Measurements from ENCODE around the gene TMEM121. TPM values are rescaled to one million over a fixed set of nuclear protein-coding genes. Genes with fewer than 3 reads are reported as not detected.
"Not testable (repeated sequence)": the region's sequence is repeated elsewhere in the genome, so short reads cannot be mapped to it uniquely, and the experiment has no call there.

Gene TMEM121
- total and polyA plus RNA-seq, 4 experiments from 2014 or later: 5.4 to 9.5 (median 6.4) TPM

GRCh38 chr14:105554523-105554922 lies 28.1 kb downstream of the TMEM121 start:
- H3K9me3 Mint-ChIP-seq: no peaks in the 10 kb centered on the region
- H3K4me3 ChIP-seq (ENCODE audit: low read length in 2 of 2): no peak overlapping the region
- no peak overlapping the region for H3K27ac Mint-ChIP-seq
- H3K36me3 Mint-ChIP-seq: no peaks in the 10 kb centered on the region
- H3K4me3 Mint-ChIP-seq: no peak overlapping the region
- peaks cover 0 to 1% (median 0%) of the 10 kb centered on the region in 4 donors for H3K4me1 Mint-ChIP-seq
- DNase-seq: no peak
- no peaks in the 10 kb centered on the region for H3K36me3 ChIP-seq (ENCODE audit: insufficient read depth, low read length)
- no peaks in the 10 kb centered on the region for H3K9me3 ChIP-seq (ENCODE audit: control insufficient read depth in 1 of 2, low read length in 2 of 2)
- peaks cover 5 to 24% of the 10 kb centered on the region in 2 donors for H3K27me3 Mint-ChIP-seq
- H3K27me3 ChIP-seq (ENCODE audit: insufficient read depth, low read length): no peaks in the 10 kb centered on the region
- intact Hi-C loops (cut with micrococcal nuclease): no loop called here
- no peaks in the 10 kb centered on the region for H3K4me1 ChIP-seq (ENCODE audit: insufficient read depth, low read length)
- no peak overlapping the region for H3K27ac ChIP-seq (ENCODE audit: low read depth, low read length)
- CTCF ChIA-PET (ENCODE audit: partially characterized antibody): no interaction called here
- POLR2A ChIA-PET (ENCODE audit: partially characterized antibody): no interaction called here

GRCh38 chr14:105557671-105558070 lies 31.3 kb downstream of the TMEM121 start:
- H3K4me1 Mint-ChIP-seq; H3K9me3 ChIP-seq (ENCODE audit: control insufficient read depth in 1 of 2, low read length in 2 of 2); H3K36me3 Mint-ChIP-seq; DNase-seq; H3K4me3 Mint-ChIP-seq; POLR2A ChIA-PET (ENCODE audit: partially characterized antibody); H3K9me3 Mint-ChIP-seq; H3K4me1 ChIP-seq (ENCODE audit: insufficient read depth, low read length); H3K27me3 ChIP-seq (ENCODE audit: insufficient read depth, low read length); H3K27ac ChIP-seq (ENCODE audit: low read depth, low read length); H3K4me3 ChIP-seq (ENCODE audit: low read length in 2 of 2); CTCF ChIA-PET (ENCODE audit: partially characterized antibody); H3K36me3 ChIP-seq (ENCODE audit: insufficient read depth, low read length); intact Hi-C loops (cut with micrococcal nuclease): not testable (repeated sequence)
- H3K27me3 Mint-ChIP-seq: peaks cover 5 to 13% of the 10 kb centered on the region in 2 donors
- H3K27ac Mint-ChIP-seq: peak overlapping the region in 1 of 7 donors; percentile 87

- H3K27me3 ChIP-seq (ENCODE audit: insufficient read depth, low read length); H3K36me3 ChIP-seq (ENCODE audit: insufficient read depth, low read length); POLR2A ChIA-PET (ENCODE audit: partially characterized antibody); CTCF ChIA-PET (ENCODE audit: partially characterized antibody); H3K36me3 Mint-ChIP-seq; H3K4me3 Mint-ChIP-seq; H3K4me1 ChIP-seq (ENCODE audit: insufficient read depth, low read length); H3K27ac ChIP-seq (ENCODE audit: low read depth, low read length); H3K27me3 Mint-ChIP-seq; intact Hi-C loops (cut with micrococcal nuclease); H3K4me3 ChIP-seq (ENCODE audit: low read length in 2 of 2); H3K27ac Mint-ChIP-seq; H3K9me3 ChIP-seq (ENCODE audit: control insufficient read depth in 1 of 2, low read length in 2 of 2); H3K9me3 Mint-ChIP-seq; H3K4me1 Mint-ChIP-seq: not testable (repeated sequence)
- DNase-seq: peak in 3 of 5 donors; percentile 15 to 20 (median 16)
Measured at GRCh38 chr14:105558449-105559154, 32.2 kb downstream of the TMEM121 start.

GRCh38 chr14:105559384-105560047 lies 33.1 kb downstream of the TMEM121 start:
- H3K27me3 ChIP-seq (ENCODE audit: insufficient read depth, low read length); H3K9me3 Mint-ChIP-seq; H3K36me3 Mint-ChIP-seq; H3K4me1 ChIP-seq (ENCODE audit: insufficient read depth, low read length); H3K4me1 Mint-ChIP-seq; intact Hi-C loops (cut with micrococcal nuclease); H3K36me3 ChIP-seq (ENCODE audit: insufficient read depth, low read length); H3K4me3 ChIP-seq (ENCODE audit: low read length in 2 of 2); H3K27me3 Mint-ChIP-seq; H3K27ac Mint-ChIP-seq; POLR2A ChIA-PET (ENCODE audit: partially characterized antibody); CTCF ChIA-PET (ENCODE audit: partially characterized antibody); H3K4me3 Mint-ChIP-seq; H3K27ac ChIP-seq (ENCODE audit: low read depth, low read length); H3K9me3 ChIP-seq (ENCODE audit: control insufficient read depth in 1 of 2, low read length in 2 of 2): not testable (repeated sequence)
- peak in 1 of 5 donors; percentile 34 for DNase-seq

- H3K4me1 ChIP-seq (ENCODE audit: insufficient read depth, low read length); H3K4me1 Mint-ChIP-seq; H3K9me3 Mint-ChIP-seq; H3K36me3 Mint-ChIP-seq; H3K27ac ChIP-seq (ENCODE audit: low read depth, low read length); H3K4me3 ChIP-seq (ENCODE audit: low read length in 2 of 2); H3K9me3 ChIP-seq (ENCODE audit: control insufficient read depth in 1 of 2, low read length in 2 of 2); DNase-seq; intact Hi-C loops (cut with micrococcal nuclease); H3K27ac Mint-ChIP-seq; H3K27me3 ChIP-seq (ENCODE audit: insufficient read depth, low read length); H3K27me3 Mint-ChIP-seq; POLR2A ChIA-PET (ENCODE audit: partially characterized antibody); H3K36me3 ChIP-seq (ENCODE audit: insufficient read depth, low read length); CTCF ChIA-PET (ENCODE audit: partially characterized antibody); H3K4me3 Mint-ChIP-seq: not testable (repeated sequence)
Measured at GRCh38 chr14:105560048-105560669, 33.8 kb downstream of the TMEM121 start.

GRCh38 chr14:105561345-105561744 lies 35.0 kb downstream of the TMEM121 start:
- H3K36me3 Mint-ChIP-seq; H3K4me3 ChIP-seq (ENCODE audit: low read length in 2 of 2); H3K27me3 Mint-ChIP-seq; H3K9me3 Mint-ChIP-seq; H3K27me3 ChIP-seq (ENCODE audit: insufficient read depth, low read length); CTCF ChIA-PET (ENCODE audit: partially characterized antibody); intact Hi-C loops (cut with micrococcal nuclease); H3K4me1 Mint-ChIP-seq; DNase-seq; H3K27ac Mint-ChIP-seq; H3K9me3 ChIP-seq (ENCODE audit: control insufficient read depth in 1 of 2, low read length in 2 of 2); POLR2A ChIA-PET (ENCODE audit: partially characterized antibody); H3K4me1 ChIP-seq (ENCODE audit: insufficient read depth, low read length); H3K36me3 ChIP-seq (ENCODE audit: insufficient read depth, low read length); H3K27ac ChIP-seq (ENCODE audit: low read depth, low read length); H3K4me3 Mint-ChIP-seq: not testable (repeated sequence)

- ChIA-PET CTCF (ENCODE audit: partially characterized antibody) (no interaction called here), POLR2A (ENCODE audit: partially characterized antibody) (no interaction called here)
- Mint-ChIP-seq H3K27ac (peak overlapping the region in 1 of 7 donors; percentile 64), H3K4me1 (peaks cover 0 to 7% (median 2%) of the 10 kb centered on the region in 4 donors), H3K4me3 (no peak overlapping the region), H3K36me3 (no peaks in the 10 kb centered on the region), H3K27me3 (no peaks in the 10 kb centered on the region), H3K9me3 (no peaks in the 10 kb centered on the region)
- H3K9me3 ChIP-seq (ENCODE audit: control insufficient read depth in 1 of 2, low read length in 2 of 2): no peaks in the 10 kb centered on the region
- no peak for DNase-seq
- H3K36me3 ChIP-seq (ENCODE audit: insufficient read depth, low read length): no peaks in the 10 kb centered on the region
- H3K4me1 ChIP-seq (ENCODE audit: insufficient read depth, low read length): no peaks in the 10 kb centered on the region
- no peak overlapping the region for H3K27ac ChIP-seq (ENCODE audit: low read depth, low read length)
- H3K27me3 ChIP-seq (ENCODE audit: insufficient read depth, low read length): no peaks in the 10 kb centered on the region
- intact Hi-C loops (cut with micrococcal nuclease): no loop called here
- no peak overlapping the region for H3K4me3 ChIP-seq (ENCODE audit: low read length in 2 of 2)
Measured at GRCh38 chr14:105562713-105563346, 36.4 kb downstream of the TMEM121 start.
